ENCODE data around the gene PCDH9.

- TF ChIP-seq SP1 (IDR thresholded peaks at IDR 0.05) (no peak), SP1 (CRISPR knock-in tag; IDR thresholded peaks at IDR 0.05) (no peak), POLR2A (IDR thresholded peaks at IDR 0.05; ENCODE audit: insufficient read depth in 1 of 2, low read depth in 2 of 2, low read length in 2 of 2) (no peak), HOXA7 (CRISPR knock-in tag; IDR thresholded peaks at IDR 0.05) (no peak), PRMT3 (CRISPR knock-in tag; IDR thresholded peaks at IDR 0.05; ENCODE audit: borderline replicate concordance, low read depth) (no peak)
- TF ChIP-seq, protein P1, sequence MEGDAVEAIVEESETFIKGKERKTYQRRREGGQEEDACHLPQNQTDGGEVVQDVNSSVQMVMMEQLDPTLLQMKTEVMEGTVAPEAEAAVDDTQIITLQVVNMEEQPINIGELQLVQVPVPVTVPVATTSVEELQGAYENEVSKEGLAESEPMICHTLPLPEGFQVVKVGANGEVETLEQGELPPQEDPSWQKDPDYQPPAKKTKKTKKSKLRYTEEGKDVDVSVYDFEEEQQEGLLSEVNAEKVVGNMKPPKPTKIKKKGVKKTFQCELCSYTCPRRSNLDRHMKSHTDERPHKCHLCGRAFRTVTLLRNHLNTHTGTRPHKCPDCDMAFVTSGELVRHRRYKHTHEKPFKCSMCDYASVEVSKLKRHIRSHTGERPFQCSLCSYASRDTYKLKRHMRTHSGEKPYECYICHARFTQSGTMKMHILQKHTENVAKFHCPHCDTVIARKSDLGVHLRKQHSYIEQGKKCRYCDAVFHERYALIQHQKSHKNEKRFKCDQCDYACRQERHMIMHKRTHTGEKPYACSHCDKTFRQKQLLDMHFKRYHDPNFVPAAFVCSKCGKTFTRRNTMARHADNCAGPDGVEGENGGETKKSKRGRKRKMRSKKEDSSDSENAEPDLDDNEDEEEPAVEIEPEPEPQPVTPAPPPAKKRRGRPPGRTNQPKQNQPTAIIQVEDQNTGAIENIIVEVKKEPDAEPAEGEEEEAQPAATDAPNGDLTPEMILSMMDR (CRISPR knock-in tag; IDR thresholded peaks at IDR 0.05): no peak
These were observed 870.1 kb downstream of the PCDH9 start for GRCh38 chr13:66359910-66360552.
